Erythroblast (primary cell): ENCODE measurements around the gene THOP1.

Experiments used
- GATA1 ChIP-seq: IDR thresholded peaks from 2 replicates; pipeline ENCODE4 v1.6.1; 2011; ENCODE audit warnings: low read depth, mild to moderate bottlenecking, control low read depth, low read length, moderate library complexity
- POLR2A ChIP-seq: IDR thresholded peaks from 2 replicates; pipeline ENCODE4 v1.6.1; 2011; ENCODE audit warnings: mild to moderate bottlenecking, low read length

DNA sequence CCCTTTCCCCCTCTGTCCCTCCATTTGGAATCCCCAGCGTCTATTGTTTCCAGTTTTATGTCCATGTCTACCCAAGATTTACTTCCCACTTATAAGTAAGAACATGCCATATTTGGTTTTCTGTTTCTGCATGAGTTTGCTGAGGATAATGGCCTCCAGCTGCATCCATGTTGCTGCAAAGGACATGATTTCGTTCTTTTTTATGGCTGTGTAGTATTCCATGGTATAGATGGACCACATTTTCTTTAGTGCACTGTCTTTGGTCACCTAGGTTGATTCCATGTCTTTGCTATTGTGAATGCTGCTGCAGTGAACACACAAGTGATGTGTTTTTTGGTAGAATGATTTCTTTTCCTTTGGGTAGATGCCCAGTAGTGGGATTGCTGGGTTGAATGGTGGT lies 59.8 kb downstream of the THOP1 start:
- TF ChIP-seq POLR2A (no peak), GATA1 (no peak)
